Gastroesophageal sphincter (tissue), 4 donors: Measurements from ENCODE around the gene ARSJ. TPM values are rescaled to one million over a fixed set of nuclear protein-coding genes. Genes with fewer than 3 reads are reported as not detected.
"Not testable (repeated sequence)": the region's sequence is repeated elsewhere in the genome, so short reads cannot be mapped to it uniquely, and the experiment has no call there.

Experiments used
- ATAC-seq: fragments of 150-250 bp; one replicate; pipeline ENCODE4 v1.9.1; 2016; ENCODE audit warnings: mild to moderate bottlenecking, moderate library complexity
- H3K27ac ChIP-seq, 4 donors: fragments of 200-600 bp; sonication (generic) in 3 of 4; 1 replicate in 3 of 4; 2 replicates in 1 of 4; pipeline ENCODE4 v1.5.1; 2016 to 2019
- H3K27me3 ChIP-seq: fragments of 200-600 bp; sonication (generic); one replicate; pipeline ENCODE4 v1.5.1; 2019
- H3K36me3 ChIP-seq, 2 donors: fragments of 200-600 bp; sonication (generic); one replicate each; pipeline ENCODE4 v1.5.1; 2019; ENCODE audit warnings: control low read depth in 1 of 2
- H3K4me1 ChIP-seq, 3 donors: fragments of 200-600 bp; sonication (generic); 1 replicate in 2 of 3; 2 replicates in 1 of 3; pipeline ENCODE4 v1.5.1; 2016 to 2019; ENCODE audit warnings: control low read depth in 2 of 3
- H3K4me3 ChIP-seq, 2 donors: fragments of 200-600 bp; sonication (generic); one replicate each; pipeline ENCODE4 v1.5.1; 2019; ENCODE audit warnings: mild to moderate bottlenecking in 1 of 2, moderate library complexity in 1 of 2
- H3K9me3 ChIP-seq, 3 donors: fragments of 200-600 bp; sonication (generic); one replicate each; pipeline ENCODE4 v1.5.1; 2017 to 2019; ENCODE audit warnings: control low read depth in 2 of 3
- EP300 ChIP-seq: sonication (generic); formaldehyde crosslinking; IDR thresholded peaks from one replicate; pipeline ENCODE4 v1.6.1; 2017; ENCODE audit warnings: antibody characterized with exemption, mild to moderate bottlenecking
- POLR2A ChIP-seq, 2 donors: fragments of 450-650 bp; IDR thresholded peaks; one replicate each; pipeline ENCODE4 v1.6.1; 2017; ENCODE audit warnings: antibody characterized with exemption in 2 of 2, mild to moderate bottlenecking in 2 of 2, moderate library complexity in 1 of 2
- POLR2AphosphoS5 ChIP-seq: sonication (generic); formaldehyde crosslinking; IDR thresholded peaks from one replicate; pipeline ENCODE4 v1.6.1; 2017; ENCODE audit warnings: antibody characterized with exemption
- WGBS, 2 donors: methylation state at CpG; one replicate each; pipeline ENCODE4 v1.1.5; 2018; ENCODE audit warnings: low coverage in 1 of 2; 5-methylcytosine and 5-hydroxymethylcytosine counted together
- total RNA-seq, 4 donors: library from RNA; depleted of rRNA; stranded (reverse); fragments of >200 nt; gene quantifications; one replicate each; pipeline ENCODE4 v1.1.0, GENCODE V29; 2016
- TF ChIP-seq, protein P1 (sequence below), 4 experiments: fragments of 200-600 bp in 2 of 4; fragments of 450-650 bp in 2 of 4; sonication (generic) in 1 of 4; IDR thresholded peaks; one replicate each; pipeline ENCODE4 v1.5.1; 2017 to 2019; ENCODE audit warnings: antibody characterized with exemption in 4 of 4, mild to moderate bottlenecking in 2 of 4, moderate library complexity in 2 of 4

The ARSJ gene
- total RNA-seq, 4 donors from 2014 or later = 15.7 to 28.2 (median 22.8) TPM

DNA sequence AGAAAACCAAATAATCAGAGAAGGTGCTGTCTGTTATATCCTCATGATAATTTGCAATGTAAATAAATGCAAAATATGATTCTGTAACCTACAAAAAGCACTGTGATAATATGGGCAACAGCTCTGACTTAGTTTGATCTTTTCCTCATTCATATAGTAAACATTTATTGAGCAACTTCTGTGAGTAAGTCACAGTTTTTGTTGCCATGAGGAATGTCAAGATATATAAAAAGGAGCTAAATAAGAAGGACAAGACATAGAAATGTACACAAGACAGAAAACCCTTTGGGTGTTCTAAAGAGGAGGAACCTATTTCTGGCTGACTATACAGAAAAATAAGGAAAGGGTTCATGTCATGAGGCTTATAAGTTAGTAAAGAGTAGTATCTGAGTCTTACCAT is 44.3 kb downstream of the ARSJ start:
- H3K4me1 ChIP-seq = no peaks in the 10 kb centered on the region
- H3K27ac ChIP-seq = no peak overlapping the region
- no peaks in the 10 kb centered on the region for H3K36me3 ChIP-seq
- no peaks in the 10 kb centered on the region for H3K27me3 ChIP-seq
- TF ChIP-seq, protein P1, sequence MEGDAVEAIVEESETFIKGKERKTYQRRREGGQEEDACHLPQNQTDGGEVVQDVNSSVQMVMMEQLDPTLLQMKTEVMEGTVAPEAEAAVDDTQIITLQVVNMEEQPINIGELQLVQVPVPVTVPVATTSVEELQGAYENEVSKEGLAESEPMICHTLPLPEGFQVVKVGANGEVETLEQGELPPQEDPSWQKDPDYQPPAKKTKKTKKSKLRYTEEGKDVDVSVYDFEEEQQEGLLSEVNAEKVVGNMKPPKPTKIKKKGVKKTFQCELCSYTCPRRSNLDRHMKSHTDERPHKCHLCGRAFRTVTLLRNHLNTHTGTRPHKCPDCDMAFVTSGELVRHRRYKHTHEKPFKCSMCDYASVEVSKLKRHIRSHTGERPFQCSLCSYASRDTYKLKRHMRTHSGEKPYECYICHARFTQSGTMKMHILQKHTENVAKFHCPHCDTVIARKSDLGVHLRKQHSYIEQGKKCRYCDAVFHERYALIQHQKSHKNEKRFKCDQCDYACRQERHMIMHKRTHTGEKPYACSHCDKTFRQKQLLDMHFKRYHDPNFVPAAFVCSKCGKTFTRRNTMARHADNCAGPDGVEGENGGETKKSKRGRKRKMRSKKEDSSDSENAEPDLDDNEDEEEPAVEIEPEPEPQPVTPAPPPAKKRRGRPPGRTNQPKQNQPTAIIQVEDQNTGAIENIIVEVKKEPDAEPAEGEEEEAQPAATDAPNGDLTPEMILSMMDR (IDR thresholded peaks at IDR 0.05) = no peak
- TF ChIP-seq POLR2A (IDR thresholded peaks at IDR 0.05) (no peak), POLR2AphosphoS5 (no peak), EP300 (no peak)
- no peak for ATAC-seq
- H3K9me3 ChIP-seq = no peaks in the 10 kb centered on the region
- no peak overlapping the region for H3K4me3 ChIP-seq

DNA sequence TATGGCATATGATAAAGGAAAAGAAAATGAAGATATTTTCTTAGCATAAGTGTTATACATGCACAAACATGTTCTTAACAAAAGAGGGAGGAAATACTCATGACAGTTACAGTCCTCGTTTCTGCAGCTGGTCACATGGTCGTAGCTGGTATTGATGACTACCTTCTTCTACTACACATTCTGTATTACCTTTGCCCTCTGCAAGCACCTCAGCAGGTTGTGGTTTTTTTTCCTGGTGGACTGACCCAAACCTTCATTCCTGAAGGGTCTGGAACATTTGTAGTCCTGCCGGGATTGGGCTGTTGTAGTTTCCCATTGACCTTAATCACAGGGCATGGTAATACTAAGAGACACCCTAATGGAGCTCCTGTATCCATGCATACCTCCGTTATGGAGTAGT is 54.7 kb downstream of the ARSJ start:
- ATAC-seq, H3K27ac ChIP-seq, H3K36me3 ChIP-seq, H3K27me3 ChIP-seq, H3K4me3 ChIP-seq, H3K9me3 ChIP-seq: not testable (repeated sequence)
- 90 to 96% methylated on average over 3 to 4 of the region's 4 CpGs for WGBS, 2 donors
- H3K4me1 ChIP-seq = peaks cover 0 to 32% (median 2%) of the 10 kb centered on the region in 3 donors

DNA sequence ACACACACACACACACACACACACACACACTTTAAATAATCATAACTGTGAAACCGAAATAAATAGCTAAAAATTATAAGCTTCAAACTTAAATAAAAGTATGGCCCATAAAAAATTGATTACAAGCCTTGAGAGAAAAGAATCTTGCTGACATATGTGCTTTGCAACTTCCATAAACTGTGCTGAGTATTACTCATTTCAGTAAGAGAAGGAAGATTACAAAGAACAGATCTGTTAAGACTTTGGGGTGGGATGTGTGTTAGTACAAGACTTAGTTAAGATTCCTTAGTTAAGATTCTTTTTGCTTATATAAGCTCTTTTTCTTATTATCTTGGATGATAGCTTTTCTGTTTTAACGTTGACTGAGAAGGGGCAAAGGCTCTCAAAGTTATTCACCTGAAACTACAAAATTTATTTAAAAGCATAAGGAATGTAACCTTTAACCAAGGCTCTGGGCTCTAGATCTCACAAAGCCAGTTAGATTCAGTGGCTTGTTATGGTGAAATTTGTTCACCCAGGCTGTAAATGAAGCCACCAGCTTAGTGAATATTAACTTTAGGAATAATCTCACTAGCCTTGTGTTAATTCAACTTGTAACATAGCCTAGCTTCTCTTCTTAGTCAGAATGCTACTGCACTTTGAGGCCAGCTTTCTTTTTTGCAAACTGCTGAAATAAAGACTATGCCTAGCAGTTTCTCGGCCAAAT is 58.2 kb downstream of the ARSJ start:
- no peak for ATAC-seq
- 56 to 66% methylated on average over 3 of the region's 3 CpGs for WGBS, 2 donors

GRCh38 chr4:113919611-113920010 is 59.8 kb downstream of the ARSJ start:
- Histone ChIP-seq H3K27me3 (no peaks in the 10 kb centered on the region), H3K4me1 (peaks cover 0 to 32% (median 2%) of the 10 kb centered on the region in 3 donors), H3K27ac (no peak overlapping the region), H3K4me3 (no peak overlapping the region), H3K36me3 (no peaks in the 10 kb centered on the region), H3K9me3 (no peaks in the 10 kb centered on the region)
- no peak for ATAC-seq
- 94 to 100% methylated on average over 1 of the region's 1 CpG for WGBS, 2 donors
- TF ChIP-seq EP300 (no peak), POLR2AphosphoS5 (no peak), POLR2A (IDR thresholded peaks at IDR 0.05) (no peak)
- TF ChIP-seq, protein P1 (IDR thresholded peaks at IDR 0.05) = no peak

More for the DNA sequence above, 58.2 kb downstream of the ARSJ start:
- Histone ChIP-seq H3K4me3 (no peak overlapping the region), H3K9me3 (no peaks in the 10 kb centered on the region), H3K27me3 (no peaks in the 10 kb centered on the region), H3K36me3 (no peaks in the 10 kb centered on the region), H3K27ac (no peak overlapping the region), H3K4me1 (peaks cover 0 to 32% (median 2%) of the 10 kb centered on the region in 3 donors)
- TF ChIP-seq POLR2AphosphoS5 (no peak), POLR2A (IDR thresholded peaks at IDR 0.05) (no peak), EP300 (no peak)
- TF ChIP-seq, protein P1 (IDR thresholded peaks at IDR 0.05) = no peak

- whole genome bisulfite sequencing, 2 donors = 53 to 94% methylated on average over 5 of the region's 5 CpGs
- peaks cover 0 to 32% (median 2%) of the 10 kb centered on the region in 3 donors for H3K4me1 ChIP-seq
- H3K27ac ChIP-seq = no peak overlapping the region
- no peaks in the 10 kb centered on the region for H3K9me3 ChIP-seq
- no peaks in the 10 kb centered on the region for H3K36me3 ChIP-seq
- no peak overlapping the region for H3K4me3 ChIP-seq
- TF ChIP-seq EP300 (no peak), POLR2A (IDR thresholded peaks at IDR 0.05) (no peak), POLR2AphosphoS5 (no peak)
- TF ChIP-seq, protein P1 (IDR thresholded peaks at IDR 0.05) = no peak
- ATAC-seq = no peak
- H3K27me3 ChIP-seq = no peaks in the 10 kb centered on the region
Measured at GRCh38 chr4:113919145-113919544, 60.3 kb downstream of the ARSJ start.
